ENCODE data around the gene CDON. TPM values are rescaled to one million over a fixed set of nuclear protein-coding genes. Genes with fewer than 3 reads are reported as not detected.

CDON gene
- total RNA-seq, 2 experiments from 2014 or later: 1.9 to 2.7 TPM

DNA sequence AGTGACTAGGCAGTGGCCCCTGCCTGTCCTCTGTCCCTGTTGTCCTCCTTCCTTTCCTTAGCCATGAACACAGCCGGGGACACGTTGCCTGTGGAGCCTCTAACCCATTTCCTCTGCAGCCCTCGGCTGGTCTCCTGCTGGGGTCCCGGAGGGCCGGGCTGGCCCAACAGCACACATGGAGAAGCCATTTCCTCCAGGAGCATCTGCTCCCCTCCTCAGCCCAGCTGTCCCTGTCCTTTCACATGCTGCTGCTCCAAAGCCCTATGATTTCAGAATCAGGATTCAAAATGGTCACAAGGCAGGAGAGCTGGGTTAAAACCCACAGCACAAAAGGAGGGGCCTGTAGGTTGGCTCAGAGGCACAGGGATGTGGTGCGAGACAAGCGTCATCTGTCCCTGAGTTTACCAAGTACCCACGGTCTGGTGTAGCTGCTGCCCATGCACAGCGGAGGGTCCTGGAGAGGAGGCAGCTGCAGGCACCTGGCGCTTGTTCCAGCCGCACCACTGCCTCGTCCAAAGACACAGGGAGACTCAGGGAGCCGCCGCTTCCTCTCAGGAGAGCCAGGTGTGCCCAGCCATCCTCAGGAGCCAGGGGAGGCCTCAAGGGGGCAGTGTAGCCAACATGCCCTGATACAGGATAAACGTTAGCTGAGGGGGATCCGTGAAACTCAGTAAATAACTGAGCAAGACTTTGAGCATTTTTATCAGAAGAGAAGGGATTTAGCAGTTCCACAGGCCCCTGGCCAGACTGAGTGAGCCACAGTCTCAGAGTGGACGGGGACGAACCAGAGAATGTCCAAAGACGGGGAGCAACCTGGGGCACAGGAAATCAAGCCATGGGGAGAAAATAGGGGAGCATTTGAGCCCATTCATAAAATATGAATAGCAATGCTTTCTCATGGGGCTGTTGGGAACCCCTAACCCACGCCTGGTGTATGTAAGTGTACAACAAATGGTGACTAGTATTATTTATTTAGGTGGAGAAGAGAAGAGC, 120.8 kb downstream of the CDON start:
- ATAC-seq (ENCODE audit: poor library complexity) (no peak), DNase-seq (peak; percentile 11 to 64 (median 34))
- H3K4me3 Mint-ChIP-seq: no peak overlapping the region
- no peak overlapping the region for H3K27ac Mint-ChIP-seq
- Histone ChIP-seq H3K4me1 (ENCODE audit: insufficient read depth, low read length) (peaks cover 14% of the 10 kb centered on the region), H3K36me3 (ENCODE audit: insufficient read depth, low read length) (no peaks in the 10 kb centered on the region), H3K4me3 (ENCODE audit: low read length) (no peak overlapping the region), H3K9me3 (ENCODE audit: control insufficient read depth in 1 of 2, insufficient read depth in 1 of 2, low read length in 2 of 2) (no peaks in the 10 kb centered on the region), H3K27ac (ENCODE audit: low read depth in 1 of 2, low read length in 2 of 2) (no peak overlapping the region), H3K27me3 (ENCODE audit: control insufficient read depth in 1 of 2, insufficient read depth in 2 of 2, low read length in 2 of 2) (peaks cover 0 to 3% of the 10 kb centered on the region in 2 experiments)
- POLR2A ChIA-PET: no interaction called here
- CTCF ChIA-PET: interaction anchor here (1.0 to 2.3 kb wide), 2 partner anchors 16 to 252 kb away, joined by 4 to 6 read pairs; no protein-coding TSS in a partner anchor
- H3K27me3 Mint-ChIP-seq: no peaks in the 10 kb centered on the region
- no peaks in the 10 kb centered on the region for H3K9me3 Mint-ChIP-seq
- peaks cover 6% of the 10 kb centered on the region for H3K4me1 Mint-ChIP-seq (ENCODE audit: low read depth)
- intact Hi-C loops (cut with DNase I, micrococcal nuclease): loop anchor here (1.0 to 5.0 kb wide), 3 partner anchors 180 to 252 kb away; no protein-coding TSS in a partner anchor
- TF ChIP-seq, protein P1, sequence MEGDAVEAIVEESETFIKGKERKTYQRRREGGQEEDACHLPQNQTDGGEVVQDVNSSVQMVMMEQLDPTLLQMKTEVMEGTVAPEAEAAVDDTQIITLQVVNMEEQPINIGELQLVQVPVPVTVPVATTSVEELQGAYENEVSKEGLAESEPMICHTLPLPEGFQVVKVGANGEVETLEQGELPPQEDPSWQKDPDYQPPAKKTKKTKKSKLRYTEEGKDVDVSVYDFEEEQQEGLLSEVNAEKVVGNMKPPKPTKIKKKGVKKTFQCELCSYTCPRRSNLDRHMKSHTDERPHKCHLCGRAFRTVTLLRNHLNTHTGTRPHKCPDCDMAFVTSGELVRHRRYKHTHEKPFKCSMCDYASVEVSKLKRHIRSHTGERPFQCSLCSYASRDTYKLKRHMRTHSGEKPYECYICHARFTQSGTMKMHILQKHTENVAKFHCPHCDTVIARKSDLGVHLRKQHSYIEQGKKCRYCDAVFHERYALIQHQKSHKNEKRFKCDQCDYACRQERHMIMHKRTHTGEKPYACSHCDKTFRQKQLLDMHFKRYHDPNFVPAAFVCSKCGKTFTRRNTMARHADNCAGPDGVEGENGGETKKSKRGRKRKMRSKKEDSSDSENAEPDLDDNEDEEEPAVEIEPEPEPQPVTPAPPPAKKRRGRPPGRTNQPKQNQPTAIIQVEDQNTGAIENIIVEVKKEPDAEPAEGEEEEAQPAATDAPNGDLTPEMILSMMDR (IDR thresholded peaks at IDR 0.05): peak; percentile 62
- H3K36me3 Mint-ChIP-seq (ENCODE audit: low read depth): no peaks in the 10 kb centered on the region

DNA sequence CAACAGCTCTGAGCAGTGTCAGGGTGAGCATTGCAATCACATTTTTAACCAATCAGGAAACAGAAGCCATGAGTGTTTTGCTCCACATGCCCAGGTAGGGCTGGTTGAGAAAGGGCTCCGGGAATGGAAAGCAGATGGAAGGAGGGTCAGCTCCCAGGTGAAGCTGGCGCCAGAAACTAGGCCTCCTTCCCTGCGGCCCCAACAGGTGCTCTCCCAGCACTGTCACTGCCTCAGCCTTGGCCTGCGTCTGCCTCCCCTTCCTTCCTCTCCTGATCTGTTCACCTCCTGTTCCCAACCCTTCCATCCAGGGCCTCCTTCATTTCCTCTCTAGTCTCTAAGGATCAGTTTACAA, 121.4 kb downstream of the CDON start:
- DNase-seq (no peak), ATAC-seq (ENCODE audit: poor library complexity) (no peak)
- Mint-ChIP-seq H3K27ac (no peak overlapping the region), H3K9me3 (no peaks in the 10 kb centered on the region), H3K4me3 (no peak overlapping the region), H3K27me3 (no peaks in the 10 kb centered on the region), H3K4me1 (ENCODE audit: low read depth) (peaks cover 6% of the 10 kb centered on the region), H3K36me3 (ENCODE audit: low read depth) (no peaks in the 10 kb centered on the region)
- TF ChIP-seq, protein P1 (IDR thresholded peaks at IDR 0.05): no peak
- Histone ChIP-seq H3K27ac (ENCODE audit: low read depth in 1 of 2, low read length in 2 of 2) (no peak overlapping the region), H3K9me3 (ENCODE audit: control insufficient read depth in 1 of 2, insufficient read depth in 1 of 2, low read length in 2 of 2) (no peaks in the 10 kb centered on the region), H3K36me3 (ENCODE audit: insufficient read depth, low read length) (no peaks in the 10 kb centered on the region), H3K4me1 (ENCODE audit: insufficient read depth, low read length) (peaks cover 14% of the 10 kb centered on the region), H3K4me3 (ENCODE audit: low read length) (no peak overlapping the region), H3K27me3 (ENCODE audit: control insufficient read depth in 1 of 2, insufficient read depth in 2 of 2, low read length in 2 of 2) (peaks cover 0 to 3% of the 10 kb centered on the region in 2 experiments)
- intact Hi-C loops (cut with DNase I, micrococcal nuclease): loop anchor here in 1 of 2 experiments (5.0 kb wide), 1 partner anchor 181 kb away; no protein-coding TSS in a partner anchor
- ChIA-PET CTCF (interaction anchor here (2.3 kb wide), 1 partner anchor 16 kb away, joined by 6 read pairs; no protein-coding TSS in a partner anchor), POLR2A (no interaction called here)

- H3K36me3 Mint-ChIP-seq (ENCODE audit: low read depth): no peaks in the 10 kb centered on the region
- intact Hi-C loops (cut with DNase I, micrococcal nuclease): loop anchor here in 1 of 2 experiments (5.0 kb wide), 1 partner anchor 182 kb away; no protein-coding TSS in a partner anchor
- H3K9me3 Mint-ChIP-seq: no peaks in the 10 kb centered on the region
- TF ChIP-seq, protein P1 (IDR thresholded peaks at IDR 0.05): no peak
- POLR2A ChIA-PET: no interaction called here
- CTCF ChIA-PET: interaction anchor here (2.3 kb wide), 1 partner anchor 15 kb away, joined by 6 read pairs; no protein-coding TSS in a partner anchor
- peaks cover 6% of the 10 kb centered on the region for H3K4me1 Mint-ChIP-seq (ENCODE audit: low read depth)
- H3K36me3 ChIP-seq (ENCODE audit: insufficient read depth, low read length): no peaks in the 10 kb centered on the region
- H3K27ac ChIP-seq (ENCODE audit: low read depth in 1 of 2, low read length in 2 of 2): no peak overlapping the region
- peaks cover 14% of the 10 kb centered on the region for H3K4me1 ChIP-seq (ENCODE audit: insufficient read depth, low read length)
- H3K4me3 ChIP-seq (ENCODE audit: low read length): no peak overlapping the region
- ATAC-seq (ENCODE audit: poor library complexity) (no peak), DNase-seq (no peak)
- H3K4me3 Mint-ChIP-seq: no peak overlapping the region
- H3K9me3 ChIP-seq (ENCODE audit: control insufficient read depth in 1 of 2, insufficient read depth in 1 of 2, low read length in 2 of 2): no peaks in the 10 kb centered on the region
- peaks cover 0 to 3% of the 10 kb centered on the region in 2 experiments for H3K27me3 ChIP-seq (ENCODE audit: control insufficient read depth in 1 of 2, insufficient read depth in 2 of 2, low read length in 2 of 2)
- H3K27ac Mint-ChIP-seq: no peak overlapping the region
- H3K27me3 Mint-ChIP-seq: no peaks in the 10 kb centered on the region
Measured at GRCh38 chr11:125940145-125940544, 122.5 kb downstream of the CDON start.

All from CD4-positive, alpha-beta T cell (primary cell).